Measurements from ENCODE around the gene MYO5B.
"Not testable (repeated sequence)": the region's sequence is repeated elsewhere in the genome, so short reads cannot be mapped to it uniquely, and the experiment has no call there.

The MYO5B gene

GRCh38 chr18:49890041-49890440 is 304.9 kb downstream of the MYO5B start:
- no peak for DNase-seq (ENCODE audit: low read depth in 4 of 4, low spot score in 1 of 4)

GRCh38 chr18:49889552-49889951 is 305.4 kb downstream of the MYO5B start:
- not testable (repeated sequence) for DNase-seq (ENCODE audit: low read depth in 4 of 4, low spot score in 1 of 4)

DNA sequence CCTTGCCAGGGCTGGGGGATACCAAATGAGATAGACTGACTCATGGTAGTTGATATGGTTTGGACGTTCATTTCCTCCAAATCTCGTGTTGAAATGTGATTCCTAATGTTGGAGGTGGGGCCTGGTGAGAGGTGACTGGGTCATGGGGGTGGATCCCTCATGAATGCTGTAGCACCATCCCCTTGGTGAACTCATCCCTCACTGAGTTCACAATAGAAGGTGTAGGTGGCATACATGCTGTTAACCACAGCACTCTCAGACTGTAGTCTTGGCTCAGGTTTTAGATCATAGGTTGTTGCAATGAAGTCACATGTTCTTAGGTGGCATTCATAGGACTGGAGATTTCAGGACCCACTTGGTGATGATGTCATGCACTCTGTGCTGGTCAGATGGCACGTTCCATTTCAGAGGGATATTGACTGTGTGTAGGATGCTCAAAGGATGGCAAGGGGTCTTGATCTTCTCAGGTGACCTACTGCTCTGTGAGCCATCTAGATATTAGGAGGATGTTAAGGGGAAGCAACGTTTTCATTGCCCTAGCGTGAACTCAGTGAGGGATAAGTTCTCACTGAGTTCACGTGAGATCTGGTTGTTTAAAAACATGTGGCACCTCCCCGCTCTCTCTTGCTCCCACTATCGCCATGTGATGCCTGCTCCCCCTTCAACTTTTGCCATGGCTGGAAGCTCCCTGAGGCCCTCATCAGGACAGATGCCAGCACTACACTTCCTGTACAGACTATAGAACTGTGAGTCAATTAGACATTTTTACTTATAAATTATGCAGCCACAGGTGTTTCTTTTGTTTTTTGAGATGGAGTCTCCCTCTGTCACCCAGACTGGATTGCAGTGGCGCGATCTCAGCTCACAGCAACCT is 307.8 kb downstream of the MYO5B start:
- DNase-seq (ENCODE audit: low read depth in 4 of 4, low spot score in 1 of 4), result no peak

DNA sequence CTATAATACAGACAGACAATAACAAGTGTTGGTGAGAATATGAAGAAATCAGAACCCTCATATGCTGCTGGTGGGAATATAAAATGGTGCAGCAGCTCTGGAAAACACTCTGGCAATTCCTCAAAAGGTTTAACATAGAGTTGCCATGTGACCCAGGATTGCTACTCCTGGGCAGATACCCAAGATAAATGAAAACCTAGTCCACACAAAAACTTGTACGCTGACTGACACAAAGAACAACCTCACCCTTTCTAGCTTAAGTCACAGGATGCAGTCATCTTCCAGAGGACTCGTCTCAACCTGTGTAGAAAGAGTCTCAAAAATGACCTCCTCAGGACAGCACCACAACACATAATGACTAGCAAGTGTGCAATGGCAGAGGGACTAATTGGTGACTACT is 310.0 kb downstream of the MYO5B start:
- DNase-seq (ENCODE audit: low read depth in 4 of 4, low spot score in 1 of 4), result no peak

- no peak for DNase-seq (ENCODE audit: low read depth in 4 of 4, low spot score in 1 of 4)
Measured at GRCh38 chr18:49884465-49884864, 310.5 kb downstream of the MYO5B start.

- DNase-seq (ENCODE audit: low read depth in 4 of 4, low spot score in 1 of 4), result no peak
Measured at GRCh38 chr18:49880661-49881060, 314.3 kb downstream of the MYO5B start.

DNA sequence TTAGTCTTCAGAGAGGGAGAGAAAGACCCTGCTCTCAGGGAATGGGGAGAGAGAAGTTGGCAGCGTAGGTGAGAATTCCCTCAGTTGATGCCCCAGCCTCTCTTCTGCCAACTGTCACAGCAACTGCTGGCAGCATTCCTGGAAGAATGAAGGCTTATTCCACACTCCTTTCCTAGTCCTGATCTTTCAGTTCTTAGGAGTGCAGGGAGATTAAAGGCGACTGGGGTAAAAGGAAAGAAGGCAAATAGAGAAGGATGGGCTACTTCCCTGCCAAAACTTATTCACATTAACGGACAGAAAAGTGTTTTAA is 315.7 kb downstream of the MYO5B start:
- DNase-seq (ENCODE audit: low read depth in 4 of 4, low spot score in 1 of 4), result no peak

DNA sequence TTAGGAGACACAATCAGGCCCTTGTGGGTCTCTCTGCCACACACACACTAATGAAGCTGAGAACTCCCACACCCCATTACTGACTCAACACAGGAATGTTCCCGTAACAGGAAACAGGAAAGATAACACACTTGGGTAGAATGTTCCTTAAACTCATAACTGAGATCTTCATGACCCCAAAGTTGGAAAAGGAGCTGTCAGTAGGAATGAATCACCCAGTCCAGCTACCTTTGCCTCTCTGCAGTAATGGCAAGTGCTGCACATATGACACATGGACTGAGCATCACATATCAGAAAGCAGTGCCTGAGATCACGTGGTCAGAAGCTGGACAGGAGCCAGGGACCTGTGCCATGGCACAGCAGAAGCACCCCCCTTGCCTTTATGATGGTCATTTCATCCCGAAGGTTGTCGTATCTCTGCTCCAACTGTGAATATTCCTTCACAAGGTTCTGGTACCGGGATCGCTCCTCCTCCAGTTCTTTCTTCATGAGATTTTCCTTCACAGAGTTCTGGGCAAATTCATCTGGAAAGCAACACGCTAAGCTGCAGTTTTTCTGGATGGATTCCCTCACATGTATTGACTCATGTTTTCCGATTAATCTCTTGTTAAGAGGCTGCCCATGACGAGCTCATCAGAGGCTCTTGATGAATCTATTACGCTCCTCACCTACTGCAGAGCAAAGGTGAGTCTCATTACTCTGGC is 316.2 kb downstream of the MYO5B start:
- DNase-seq (ENCODE audit: low read depth in 4 of 4, low spot score in 1 of 4), result no peak

- DNase-seq (ENCODE audit: low read depth in 4 of 4, low spot score in 1 of 4), result no peak
Measured at GRCh38 chr18:49878015-49878414, 316.9 kb downstream of the MYO5B start.

- DNase-seq (ENCODE audit: low read depth in 4 of 4, low spot score in 1 of 4), result no peak
Measured at GRCh38 chr18:49876536-49876935, 318.4 kb downstream of the MYO5B start.

- DNase-seq (ENCODE audit: low read depth in 4 of 4, low spot score in 1 of 4), result no peak
Measured at GRCh38 chr18:49875783-49876182, 319.2 kb downstream of the MYO5B start.

GRCh38 chr18:49875155-49875554 is 319.8 kb downstream of the MYO5B start:
- no peak for DNase-seq (ENCODE audit: low read depth in 4 of 4, low spot score in 1 of 4)

DNA sequence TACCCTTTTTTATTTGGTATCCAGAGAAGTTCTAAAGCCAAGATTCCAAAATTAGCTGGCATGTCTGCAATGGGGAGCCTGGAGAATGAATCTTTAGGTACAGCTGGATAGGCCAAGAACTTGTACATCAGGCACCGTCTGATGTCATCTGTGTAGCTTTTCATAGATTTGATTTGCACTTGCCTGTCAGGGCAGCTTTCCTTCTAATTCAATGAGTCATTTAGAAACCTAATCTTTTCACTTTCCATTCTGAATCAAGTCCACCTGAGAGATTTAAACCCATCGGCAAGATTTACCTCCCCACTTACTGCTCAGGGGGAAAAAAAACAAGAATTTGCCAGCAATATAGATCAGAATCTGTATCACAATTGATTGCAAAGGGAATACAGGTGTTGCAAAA is 320.7 kb downstream of the MYO5B start:
- no peak for DNase-seq (ENCODE audit: low read depth in 4 of 4, low spot score in 1 of 4)

GRCh38 chr18:49869354-49869753 is 325.6 kb downstream of the MYO5B start:
- DNase-seq (ENCODE audit: low read depth in 4 of 4, low spot score in 1 of 4), result no peak

GRCh38 chr18:49866680-49867079 is 328.3 kb downstream of the MYO5B start:
- DNase-seq (ENCODE audit: low read depth in 4 of 4, low spot score in 1 of 4), result no peak

DNA sequence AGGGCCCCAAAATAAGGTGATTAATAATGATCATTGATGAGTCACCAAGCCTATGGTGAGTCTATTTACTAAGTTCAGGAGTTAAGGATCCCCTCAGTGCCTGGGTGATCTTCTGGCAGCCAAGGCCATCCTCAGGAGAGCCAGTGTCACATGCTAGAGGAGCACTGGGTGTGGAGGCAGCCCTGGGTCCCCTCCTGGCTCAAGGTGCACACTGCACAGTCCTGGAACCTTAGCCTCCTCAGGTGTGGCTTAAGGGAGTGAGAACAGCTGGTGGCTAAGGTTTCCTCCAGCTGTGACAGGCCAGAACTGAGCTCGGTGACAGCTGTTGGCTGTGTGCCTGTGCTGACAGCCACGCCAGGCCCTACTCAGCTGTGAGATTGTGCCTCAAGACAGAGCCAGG is 329.5 kb downstream of the MYO5B start:
- DNase-seq (ENCODE audit: low read depth in 4 of 4, low spot score in 1 of 4), result no peak

DNA sequence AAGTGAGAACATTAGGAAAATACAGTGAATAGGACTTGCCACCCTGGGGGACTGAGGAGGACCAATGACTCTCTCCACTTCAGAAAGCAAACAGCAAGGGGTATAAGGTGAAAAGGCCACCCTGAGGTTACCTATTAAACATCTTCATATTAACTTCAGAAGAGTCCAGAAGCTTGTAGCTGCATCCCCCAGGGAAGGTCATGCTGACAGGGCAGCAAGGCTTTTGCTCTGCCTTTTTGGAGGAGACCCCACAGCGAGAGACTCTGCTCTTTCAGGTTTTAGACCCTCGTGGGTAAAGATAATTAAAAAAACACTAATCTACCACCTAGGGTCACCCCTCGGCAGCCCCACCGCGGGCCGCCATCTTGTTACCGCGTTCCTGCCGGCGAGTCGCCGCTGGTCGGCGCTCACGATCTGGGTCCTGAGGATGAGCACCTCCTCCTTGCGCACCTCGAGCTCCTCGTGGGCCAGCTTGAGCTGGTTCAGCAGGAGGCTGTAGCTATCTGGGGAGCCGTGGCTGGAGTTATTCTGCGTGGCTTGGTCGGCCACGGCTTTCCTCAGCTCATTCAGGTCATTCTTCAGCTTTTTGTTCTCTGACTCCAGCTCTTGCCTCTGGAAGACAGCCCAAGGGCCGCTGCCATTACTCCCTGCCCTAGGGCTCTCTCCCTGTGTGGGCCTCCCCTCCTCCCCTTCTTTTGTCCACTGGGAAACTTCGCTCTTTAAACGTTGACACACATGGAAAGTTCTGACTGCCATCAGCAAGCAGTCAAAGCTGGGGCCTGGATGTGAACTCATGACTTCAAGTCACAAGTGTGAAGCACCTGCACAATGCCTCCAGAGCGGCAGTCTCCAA is 331.0 kb downstream of the MYO5B start:
- DNase-seq (ENCODE audit: low read depth in 4 of 4, low spot score in 1 of 4), result no peak

DNA sequence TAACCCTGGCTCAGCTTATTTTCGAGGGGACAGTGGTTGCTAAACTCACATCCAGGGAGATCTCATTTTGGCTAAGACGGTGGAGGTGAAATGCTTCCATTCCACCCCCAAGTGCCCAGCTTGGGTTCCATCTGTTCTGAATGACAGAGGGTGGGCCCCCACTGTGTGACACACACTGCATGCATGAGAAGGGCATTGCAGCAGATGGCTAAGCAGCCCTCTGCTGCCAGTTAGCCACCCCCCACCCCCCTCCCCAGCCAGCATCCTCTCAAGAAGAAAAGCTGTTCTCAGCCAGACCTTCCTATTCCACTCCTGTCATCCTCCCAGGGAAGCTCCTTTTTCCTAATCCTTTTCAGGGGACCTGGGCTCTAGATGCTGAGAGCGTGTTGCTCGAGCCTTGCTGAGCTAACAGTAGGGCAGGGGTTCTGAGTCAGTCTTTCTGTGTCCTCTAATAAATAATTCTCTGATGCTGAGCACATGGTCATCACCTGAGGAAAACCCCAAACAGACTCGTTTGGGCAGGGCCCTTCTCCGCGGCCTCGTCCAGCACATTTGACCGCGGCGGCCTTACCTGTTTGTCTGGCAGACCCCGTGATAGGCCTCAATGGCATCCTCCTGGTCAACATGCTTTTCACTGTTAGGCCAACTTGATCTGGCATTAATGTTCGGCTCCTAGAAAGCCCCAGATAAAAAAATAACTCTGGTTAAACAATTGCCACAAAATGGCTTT is 332.1 kb downstream of the MYO5B start:
- DNase-seq (ENCODE audit: low read depth in 4 of 4, low spot score in 1 of 4), result no peak

- DNase-seq (ENCODE audit: low read depth in 4 of 4, low spot score in 1 of 4), result no peak
Measured at GRCh38 chr18:49861659-49862058, 333.3 kb downstream of the MYO5B start.

DNA sequence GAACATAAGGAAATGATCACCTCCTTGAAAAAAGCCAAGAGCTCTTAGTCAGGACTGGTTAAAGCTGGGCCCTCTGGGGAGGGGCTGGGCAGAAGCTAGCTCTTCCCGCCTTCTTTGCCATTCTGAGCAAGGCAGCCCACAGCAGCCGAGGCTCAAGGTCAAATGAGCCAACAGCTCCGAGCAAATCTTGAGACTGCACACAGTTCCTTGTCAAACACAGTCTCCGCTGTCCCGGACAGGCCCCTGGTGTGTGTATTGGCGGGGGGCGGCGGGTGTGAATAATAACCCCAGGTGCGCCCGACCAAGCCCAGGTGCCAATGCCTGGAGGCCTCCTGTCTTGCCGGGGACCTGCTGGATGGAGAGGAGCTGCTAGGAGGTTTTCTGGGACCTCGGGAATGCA is 335.2 kb downstream of the MYO5B start:
- no peak for DNase-seq (ENCODE audit: low read depth in 4 of 4, low spot score in 1 of 4)

- no peak for DNase-seq (ENCODE audit: low read depth in 4 of 4, low spot score in 1 of 4)
Measured at GRCh38 chr18:49859021-49859359, 336.0 kb downstream of the MYO5B start.
